Suprapubic skin (tissue), 4 donors: ENCODE results near the gene DNAI1.

ENCODE experiments used
- EP300 ChIP-seq: sonication (generic); formaldehyde crosslinking; IDR thresholded peaks from one replicate; pipeline ENCODE4 v1.6.1; 2017; ENCODE audit warnings: antibody characterized with exemption
- POLR2A ChIP-seq, 2 donors: fragments of 450-650 bp; IDR thresholded peaks; one replicate each; pipeline ENCODE4 v1.6.1; 2017; ENCODE audit warnings: antibody characterized with exemption in 2 of 2, mild to moderate bottlenecking in 2 of 2, moderate library complexity in 2 of 2
- POLR2AphosphoS5 ChIP-seq, 3 donors: sonication (generic); formaldehyde crosslinking; IDR thresholded peaks; one replicate each; pipeline ENCODE4 v1.6.1; 2017; ENCODE audit warnings: antibody characterized with exemption in 3 of 3
- TF ChIP-seq, protein P1 (sequence below), 2 donors: fragments of 200-600 bp in 1 of 2; fragments of 450-650 bp in 1 of 2; sonication (generic) in 1 of 2; IDR thresholded peaks; one replicate each; pipeline ENCODE4 v1.5.1; 2016 to 2019; ENCODE audit warnings: antibody characterized with exemption in 2 of 2, mild to moderate bottlenecking in 1 of 2, moderate library complexity in 1 of 2

DNA sequence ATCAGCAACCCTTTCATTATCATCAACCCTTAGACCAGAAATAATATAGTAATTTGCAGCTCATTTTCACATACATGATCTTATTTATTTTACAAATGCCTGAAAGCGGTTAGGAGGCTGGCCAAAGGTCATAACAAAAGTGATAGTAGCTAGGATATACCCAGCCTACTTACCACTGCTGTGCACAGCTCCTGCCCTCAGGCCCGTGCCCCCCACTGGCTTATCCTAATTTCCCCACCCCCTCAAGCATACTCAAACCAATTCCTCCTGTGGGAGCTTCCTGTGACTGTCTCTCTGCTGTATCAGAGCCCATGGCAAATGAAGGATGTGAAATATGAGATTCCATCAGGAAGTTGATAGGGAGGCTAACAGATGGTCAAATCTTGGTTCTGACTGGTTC, 15.1 kb upstream of the DNAI1 start:
- TF ChIP-seq, protein P1, sequence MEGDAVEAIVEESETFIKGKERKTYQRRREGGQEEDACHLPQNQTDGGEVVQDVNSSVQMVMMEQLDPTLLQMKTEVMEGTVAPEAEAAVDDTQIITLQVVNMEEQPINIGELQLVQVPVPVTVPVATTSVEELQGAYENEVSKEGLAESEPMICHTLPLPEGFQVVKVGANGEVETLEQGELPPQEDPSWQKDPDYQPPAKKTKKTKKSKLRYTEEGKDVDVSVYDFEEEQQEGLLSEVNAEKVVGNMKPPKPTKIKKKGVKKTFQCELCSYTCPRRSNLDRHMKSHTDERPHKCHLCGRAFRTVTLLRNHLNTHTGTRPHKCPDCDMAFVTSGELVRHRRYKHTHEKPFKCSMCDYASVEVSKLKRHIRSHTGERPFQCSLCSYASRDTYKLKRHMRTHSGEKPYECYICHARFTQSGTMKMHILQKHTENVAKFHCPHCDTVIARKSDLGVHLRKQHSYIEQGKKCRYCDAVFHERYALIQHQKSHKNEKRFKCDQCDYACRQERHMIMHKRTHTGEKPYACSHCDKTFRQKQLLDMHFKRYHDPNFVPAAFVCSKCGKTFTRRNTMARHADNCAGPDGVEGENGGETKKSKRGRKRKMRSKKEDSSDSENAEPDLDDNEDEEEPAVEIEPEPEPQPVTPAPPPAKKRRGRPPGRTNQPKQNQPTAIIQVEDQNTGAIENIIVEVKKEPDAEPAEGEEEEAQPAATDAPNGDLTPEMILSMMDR (IDR thresholded peaks at IDR 0.05) = no peak
- no peak for TF ChIP-seq EP300
- no peak for TF ChIP-seq POLR2A (IDR thresholded peaks at IDR 0.05)
- TF ChIP-seq POLR2AphosphoS5 (IDR thresholded peaks at IDR 0.05) = no peak
